NCI-H2081 (cell line): ENCODE data around the gene PCSK1N.
"Not testable (repeated sequence)": the region's sequence is repeated elsewhere in the genome, so short reads cannot be mapped to it uniquely, and the experiment has no call there.

Experiments used
- DNase-seq, 2 experiments: peaks; one replicate each; lab custom pipeline; 2025; lab: John Stamatoyannopoulos, UW

The PCSK1N gene, protein sequence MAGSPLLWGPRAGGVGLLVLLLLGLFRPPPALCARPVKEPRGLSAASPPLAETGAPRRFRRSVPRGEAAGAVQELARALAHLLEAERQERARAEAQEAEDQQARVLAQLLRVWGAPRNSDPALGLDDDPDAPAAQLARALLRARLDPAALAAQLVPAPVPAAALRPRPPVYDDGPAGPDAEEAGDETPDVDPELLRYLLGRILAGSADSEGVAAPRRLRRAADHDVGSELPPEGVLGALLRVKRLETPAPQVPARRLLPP

DNA sequence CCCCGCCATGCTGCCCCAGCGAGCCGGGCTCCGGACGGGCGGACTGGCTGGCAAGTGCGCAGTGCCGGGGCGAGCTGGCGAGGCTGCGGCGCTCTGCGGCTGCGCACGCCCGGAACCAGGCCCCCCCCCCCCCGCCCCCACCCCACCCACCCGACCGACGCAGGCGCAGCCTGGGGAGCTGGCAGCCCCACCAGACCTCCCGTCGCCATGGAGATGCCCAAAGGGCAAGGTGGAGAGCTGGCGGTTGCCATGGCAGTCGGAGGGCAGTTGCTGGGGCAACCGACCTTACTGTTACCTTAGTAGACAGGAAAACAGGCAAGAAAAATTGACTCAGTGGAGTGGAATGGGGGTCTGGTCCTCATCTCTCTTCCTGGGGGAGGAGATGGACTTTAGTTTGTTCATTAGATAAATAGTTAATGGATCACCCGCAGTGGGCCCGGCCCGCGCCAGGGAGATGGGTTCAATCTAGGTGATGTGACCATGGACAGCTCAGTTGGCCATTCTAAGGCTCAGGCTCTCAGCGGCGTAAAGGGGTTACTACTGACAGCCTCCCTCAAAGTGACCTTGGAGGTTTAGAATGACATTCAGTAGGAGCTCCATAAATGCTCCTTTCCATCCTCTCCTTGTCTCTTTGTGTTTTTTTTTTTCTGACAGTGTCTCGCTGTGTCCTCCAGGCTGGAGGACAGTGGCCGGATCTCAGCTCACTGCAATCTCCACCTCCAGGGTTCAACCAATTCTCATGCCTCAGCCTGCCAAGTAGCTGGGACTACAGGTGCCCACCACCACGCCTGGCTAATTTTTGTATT lies at the start of gene PCSK1N:
Gene PCSK1N, minus strand, starts transcription at position 87 of the 806 bp plus-strand sequence. Its CDS starts 78 bp downstream, at position 9.
- DNase-seq, result peak; percentile 67 to 79

GRCh38 chrX:48883729-48884128 lies 48.3 kb upstream of the PCSK1N start:
- no peak for DNase-seq

- DNase-seq, result not testable (repeated sequence)
Observed at GRCh38 chrX:48876944-48877343, 41.5 kb upstream of the PCSK1N start.

GRCh38 chrX:48872017-48872416 lies 36.6 kb upstream of the PCSK1N start:
- not testable (repeated sequence) for DNase-seq

- no peak for DNase-seq
Observed at GRCh38 chrX:48864210-48864609, 28.8 kb upstream of the PCSK1N start.

- DNase-seq, result no peak
Observed at GRCh38 chrX:48854898-48855297, 19.5 kb upstream of the PCSK1N start.

- DNase-seq, result not testable (repeated sequence)
Observed at GRCh38 chrX:48854121-48854804, 18.9 kb upstream of the PCSK1N start.

DNA sequence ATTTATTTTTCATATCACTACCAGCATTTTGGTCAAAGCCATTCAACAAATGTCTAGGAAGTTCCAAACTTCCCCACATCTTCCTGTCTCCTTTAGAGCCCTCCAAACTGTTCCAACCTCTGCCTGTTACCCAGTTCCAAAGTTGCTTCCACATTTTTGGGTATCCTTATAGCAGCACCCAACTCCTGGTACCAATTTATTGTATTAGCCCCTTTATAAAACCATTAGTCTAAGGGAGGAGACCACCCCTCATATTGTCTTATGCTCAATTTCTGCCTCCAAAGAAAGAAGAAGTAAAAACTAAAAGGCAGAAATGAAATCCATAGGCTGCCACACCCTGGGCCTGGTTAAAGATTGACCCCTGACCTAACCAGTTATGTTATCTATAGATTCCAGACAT lies 18.1 kb upstream of the PCSK1N start:
- DNase-seq, result not testable (repeated sequence)

DNA sequence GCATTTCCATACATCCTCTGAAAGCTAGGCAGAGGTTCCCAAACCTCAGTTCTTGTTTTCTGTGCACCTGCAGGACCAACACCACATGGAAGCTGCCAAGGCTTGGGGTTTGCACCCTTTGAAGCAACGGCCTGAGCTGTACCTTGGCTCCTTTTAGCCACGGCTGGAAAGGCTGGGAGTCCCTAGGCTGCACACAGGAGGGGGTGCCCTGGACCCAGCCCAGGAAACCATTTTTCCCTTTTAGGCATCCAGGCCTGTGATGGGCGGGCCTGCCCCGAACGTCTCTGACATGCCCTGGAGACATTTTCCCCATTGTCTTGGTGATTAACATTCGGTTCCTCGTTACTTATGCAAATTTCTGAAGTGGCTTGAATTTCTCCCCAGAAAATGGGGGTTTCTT lies 17.4 kb upstream of the PCSK1N start:
- no peak for DNase-seq

DNA sequence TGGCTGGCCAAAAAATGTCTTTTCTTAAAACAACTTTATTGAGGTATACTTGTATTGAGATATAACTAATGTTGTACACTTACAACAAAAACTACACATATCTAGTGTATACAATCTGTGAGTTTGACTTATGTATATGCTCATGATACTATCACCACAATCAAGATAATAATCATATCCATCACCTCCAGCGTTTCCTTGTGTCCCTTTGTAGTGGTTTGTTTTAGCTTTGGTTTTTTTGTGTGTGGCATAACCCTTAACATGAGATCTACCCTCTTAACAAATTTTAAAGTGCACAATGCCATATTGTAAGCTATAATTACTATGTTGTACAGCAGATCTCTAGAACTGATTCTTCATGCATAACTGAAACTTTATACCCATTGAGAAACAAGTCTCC lies 13.4 kb upstream of the PCSK1N start:
- DNase-seq, result no peak

DNA sequence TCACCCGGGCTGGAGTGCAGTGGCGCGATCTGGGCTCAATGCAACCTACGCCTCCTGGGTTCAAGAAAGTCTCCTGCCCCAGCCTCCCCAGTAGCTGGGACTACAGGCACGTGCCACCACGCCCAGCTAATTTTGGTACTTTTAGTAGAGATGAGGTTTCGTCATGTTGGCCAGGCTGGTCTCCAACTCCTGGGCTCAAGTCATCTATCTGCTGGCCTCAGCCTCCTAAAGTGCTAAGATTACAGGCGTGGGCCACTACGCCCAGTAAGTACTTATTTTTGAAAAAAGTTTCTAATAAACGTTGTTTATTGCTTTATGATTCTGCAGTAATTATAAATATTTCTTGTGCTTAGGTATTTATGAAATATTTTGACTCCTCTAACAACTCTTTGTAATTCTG lies 4.3 kb upstream of the PCSK1N start:
- DNase-seq, result no peak

DNA sequence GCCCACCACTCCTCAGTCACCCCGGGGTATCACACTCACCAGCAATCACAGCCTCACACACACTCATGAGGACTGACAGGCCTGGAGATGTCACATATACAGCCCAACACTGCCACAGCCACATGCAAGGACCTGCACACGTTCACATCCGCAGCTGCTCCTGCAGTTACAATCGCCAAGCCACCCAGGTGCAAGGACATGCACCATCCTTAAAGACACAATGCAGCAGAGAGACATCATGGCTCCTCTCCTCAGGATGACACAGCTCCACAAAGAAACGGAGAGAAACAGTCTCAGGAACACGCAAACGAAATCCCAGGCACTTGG lies 1.1 kb downstream of the PCSK1N start:
- peak in 1 of 2 experiments; percentile 26 for DNase-seq

DNA sequence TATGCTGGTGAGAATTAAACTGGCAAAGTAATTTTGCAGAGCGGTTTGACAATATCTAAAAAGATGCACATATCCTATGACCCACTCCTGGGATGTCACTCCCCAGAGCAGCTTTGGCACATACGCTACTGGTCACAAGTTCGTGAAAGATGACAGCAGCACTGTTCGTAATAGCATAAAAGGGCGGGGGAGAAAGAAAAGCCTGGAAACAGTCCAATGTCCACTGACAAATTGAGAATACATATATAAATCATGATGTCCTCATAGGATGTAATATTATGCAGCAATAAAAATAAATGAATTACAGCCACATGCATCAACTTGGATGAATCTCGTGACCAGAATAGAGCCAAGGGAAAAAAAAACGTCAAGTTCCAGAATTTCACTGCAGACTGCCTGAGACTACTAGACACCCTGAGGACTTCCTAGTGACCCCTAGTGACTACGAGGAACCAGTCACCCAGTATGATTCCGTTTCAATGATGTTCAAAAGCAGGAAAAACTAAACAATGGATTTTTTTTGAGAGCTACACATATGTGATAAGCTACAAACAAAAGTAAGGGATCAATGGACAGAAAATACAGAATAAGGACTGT lies 1.8 kb downstream of the PCSK1N start:
- DNase-seq, result peak in 1 of 2 experiments; percentile 12

DNA sequence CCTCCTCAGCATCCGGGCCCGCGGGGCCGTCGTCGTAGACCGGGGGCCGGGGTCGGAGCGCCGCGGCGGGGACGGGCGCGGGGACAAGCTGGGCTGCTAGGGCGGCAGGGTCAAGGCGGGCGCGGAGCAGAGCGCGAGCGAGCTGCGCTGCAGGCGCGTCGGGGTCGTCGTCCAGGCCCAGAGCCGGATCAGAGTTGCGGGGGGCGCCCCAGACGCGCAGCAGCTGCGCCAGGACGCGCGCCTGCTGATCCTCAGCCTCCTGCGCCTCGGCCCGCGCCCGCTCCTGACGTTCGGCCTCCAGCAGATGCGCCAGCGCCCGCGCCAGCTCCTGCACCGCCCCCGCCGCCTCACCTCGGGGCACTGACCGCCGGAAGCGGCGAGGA lies 3.5 kb downstream of the PCSK1N start:
- no peak for DNase-seq

DNA sequence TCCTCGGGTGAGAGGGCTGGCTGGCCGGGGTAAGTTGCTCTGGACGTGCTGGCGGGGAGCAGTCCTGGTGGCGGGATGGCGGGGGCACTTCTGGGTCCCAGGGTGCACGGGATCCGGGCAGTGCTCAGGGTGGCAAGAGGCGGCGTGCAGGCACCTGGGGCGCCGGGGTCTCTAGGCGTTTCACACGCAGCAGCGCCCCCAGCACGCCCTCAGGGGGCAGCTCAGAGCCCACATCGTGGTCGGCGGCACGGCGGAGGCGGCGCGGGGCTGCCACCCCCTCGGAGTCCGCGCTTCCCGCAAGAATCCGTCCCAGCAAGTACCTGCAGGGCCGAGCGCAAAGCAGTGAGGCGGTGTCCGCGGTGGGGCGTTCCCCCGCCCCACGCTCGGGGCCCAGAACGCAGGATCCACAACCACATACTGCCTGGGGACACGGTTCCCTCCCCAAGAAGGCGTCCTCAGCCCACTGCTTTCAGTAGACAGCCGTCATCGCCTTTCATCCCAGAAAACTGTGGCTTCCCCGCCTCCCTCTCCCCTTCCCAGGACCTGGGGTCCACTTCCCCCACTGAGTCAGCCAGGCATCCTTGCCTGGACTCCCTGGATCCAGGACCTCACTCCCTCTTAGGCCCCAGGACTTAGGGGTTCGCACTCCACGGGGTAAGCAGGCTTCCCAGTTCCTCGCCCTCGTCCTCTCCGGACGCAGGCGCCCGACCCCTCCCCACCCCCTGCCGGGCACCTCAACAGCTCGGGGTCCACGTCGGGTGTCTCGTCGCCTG lies 4.1 kb downstream of the PCSK1N start:
- no peak for DNase-seq

DNA sequence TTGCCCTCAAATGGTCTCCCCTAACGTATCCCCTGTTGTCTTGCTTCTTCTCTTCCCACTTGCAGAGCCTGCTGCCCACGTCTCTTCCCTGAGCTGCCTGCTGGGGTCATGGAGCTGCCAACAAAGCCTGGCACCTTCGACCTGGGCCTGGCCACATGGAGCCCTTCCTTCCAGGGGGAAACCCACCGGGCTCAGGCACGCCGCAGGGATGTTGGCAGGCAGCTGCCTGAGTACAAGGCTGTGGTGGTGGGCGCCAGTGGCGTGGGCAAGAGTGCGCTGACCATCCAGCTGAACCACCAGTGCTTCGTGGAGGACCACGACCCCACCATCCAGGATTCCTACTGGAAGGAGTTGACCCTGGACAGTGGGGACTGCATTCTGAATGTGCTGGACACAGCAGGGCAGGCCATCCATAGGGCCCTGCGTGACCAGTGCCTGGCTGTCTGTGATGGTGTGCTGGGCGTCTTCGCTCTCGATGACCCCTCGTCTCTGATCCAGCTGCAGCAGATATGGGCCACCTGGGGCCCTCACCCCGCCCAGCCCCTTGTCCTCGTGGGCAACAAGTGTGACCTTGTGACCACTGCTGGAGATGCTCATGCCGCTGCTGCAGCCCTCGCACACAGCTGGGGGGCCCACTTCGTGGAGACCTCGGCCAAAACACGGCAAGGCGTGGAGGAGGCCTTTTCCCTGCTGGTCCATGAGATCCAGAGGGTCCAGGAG lies 6.2 kb downstream of the PCSK1N start:
- no peak for DNase-seq

DNA sequence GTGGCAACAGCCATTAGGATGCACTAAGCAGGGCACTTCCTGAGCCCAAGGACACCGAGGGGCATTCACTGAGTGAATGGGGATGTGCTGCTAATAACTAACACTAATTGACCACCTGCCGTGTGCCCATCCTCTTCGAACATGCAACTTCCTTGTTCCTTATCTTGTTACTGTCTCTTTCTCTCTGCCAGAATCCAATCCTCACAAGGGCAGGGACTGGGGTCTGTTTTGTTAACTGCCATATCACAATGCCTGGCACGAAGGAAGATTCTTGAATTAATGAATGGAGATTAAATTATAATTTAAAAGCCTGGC lies 7.8 kb downstream of the PCSK1N start:
- DNase-seq, result no peak

DNA sequence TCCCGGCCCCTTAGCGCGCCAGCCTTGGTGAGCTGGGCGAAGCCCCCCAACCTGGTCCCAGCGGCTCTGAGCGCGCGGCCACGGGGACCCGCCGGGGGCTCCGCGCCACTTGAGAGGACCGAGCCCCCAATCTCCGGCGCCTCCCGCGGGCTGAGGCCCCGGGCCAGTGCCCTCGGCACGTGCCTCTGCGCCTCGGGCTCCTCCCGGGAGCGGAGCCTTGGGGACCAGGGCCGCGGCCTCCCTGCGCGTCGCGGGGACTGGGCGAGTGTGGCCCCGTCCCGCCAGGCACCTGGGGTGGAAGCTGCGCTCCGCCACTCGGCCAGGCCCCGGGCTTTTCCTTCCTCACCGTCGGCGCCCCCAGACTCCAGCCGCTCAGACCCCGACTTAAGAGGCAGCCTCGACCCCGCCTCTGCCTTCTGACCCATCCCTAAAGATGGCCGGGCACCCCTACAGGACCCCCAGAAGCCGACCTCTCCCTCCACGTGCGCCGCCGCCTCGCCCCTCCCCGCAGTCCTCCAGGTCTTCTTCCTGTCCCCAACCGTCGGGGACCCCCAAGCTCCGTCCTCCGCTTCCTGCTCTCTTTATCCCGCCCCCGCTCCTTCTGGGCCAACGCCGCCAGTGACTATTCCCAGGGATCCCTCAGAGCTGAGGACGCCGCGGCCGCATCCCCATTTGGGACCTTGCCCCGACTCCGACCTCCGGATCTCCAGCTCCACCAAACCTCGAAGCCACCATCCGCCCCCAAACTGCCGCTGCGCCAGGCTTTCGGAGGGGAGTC lies 8.3 kb downstream of the PCSK1N start:
- DNase-seq, result no peak

GRCh38 chrX:48826135-48826875 lies 9.1 kb downstream of the PCSK1N start, which contains the start of gene ERAS:
Gene ERAS, plus strand, starts transcription at chrX:48826513. Its CDS starts 2,611 bp downstream, at chrX:48829124.
- DNase-seq, result no peak

GRCh38 chrX:48824066-48824465 lies 11.3 kb downstream of the PCSK1N start:
- DNase-seq, result no peak
